Measurements from ENCODE around the gene CTSZ. TPM values are rescaled to one million over a fixed set of nuclear protein-coding genes. Genes with fewer than 3 reads are reported as not detected.

Gene CTSZ
- total and polyA plus RNA-seq, 10 of the 15 experiments (the other 5 are each of a cell fraction or from before 2014, with no cell fraction given): 6.0 to 301 (median 154) TPM

GRCh38 chr20:59040667-59041066 lies 33.6 kb upstream of the CTSZ start:
- H2AFZ ChIP-seq (ENCODE audit: control insufficient read depth, low read depth, low read length): no peak overlapping the region
- peak overlapping the region; percentile 89 for H3K4me3 ChIP-seq
- H4K20me1 ChIP-seq (ENCODE audit: control insufficient read depth, insufficient read depth): no peaks in the 10 kb centered on the region; the same call in 1 of the 2 replicates

More at GRCh38 chr20:59040667-59041066, 33.6 kb upstream of the CTSZ start:
- Histone ChIP-seq H3K36me3 (ENCODE audit: control insufficient read depth in 2 of 2, insufficient read depth in 2 of 2, low read length in 1 of 2) (peaks cover 6 to 25% of the 10 kb centered on the region in 2 experiments), H3K27me3 (replicated peaks in 1 of 2; ENCODE audit: control insufficient read depth in 2 of 2, insufficient read depth in 2 of 2, low read length in 1 of 2) (no peaks in the 10 kb centered on the region), H3K79me2 (ENCODE audit: control insufficient read depth, insufficient read depth, low read length) (peaks cover 66% of the 10 kb centered on the region), H3K9me3 (replicated peaks; ENCODE audit: control insufficient read depth, insufficient read depth, low read length) (no peaks in the 10 kb centered on the region), H3K9ac (ENCODE audit: control insufficient read depth, insufficient read depth, low read length) (no peak overlapping the region; the same call in 1 of the 2 replicates), H3K27ac (ENCODE audit: control insufficient read depth, insufficient read depth) (peak overlapping the region; percentile 34), H3K4me2 (ENCODE audit: control insufficient read depth, insufficient read depth) (peak overlapping the region; percentile 91), H3K4me1 (ENCODE audit: control insufficient read depth, insufficient read depth, low read length) (peaks cover 13% of the 10 kb centered on the region)
- WGBS (ENCODE audit: insufficient coverage, insufficient replicate concordance, low lambda C conversion rate, missing lambda C conversion rate): 72% methylated on average over 5 of the region's 5 CpGs
- RAD21 ChIA-PET (ENCODE audit: unreplicated experiment): interaction anchor here (1.0 to 1.6 kb wide), 3 partner anchors 9 to 171 kb away, joined by 3 to 4 read pairs (median 3); partner anchors contain the start of gene ATP5F1E
- TF ChIP-seq RELB (IDR thresholded peaks at IDR 0.05; ENCODE audit: low read depth): no peak
- DNase-seq (ENCODE audit: low read depth, low spot score): no peak
- intact Hi-C loops (cut with micrococcal nuclease; ENCODE audit: unreplicated experiment): no loop called here
- POLR2A ChIA-PET: interaction anchor here (0.5 to 4.3 kb wide), 4 partner anchors 9 to 133 kb away, joined by 3 to 40 read pairs (median 8); partner anchors contain the start of gene ATP5F1E
- BruUV-seq (replicated peaks): no TSS peak
- no peak for FAIRE-seq
- SMC1A ChIA-PET (ENCODE audit: uncharacterized antibody, unreplicated experiment): interaction anchor here (1.0 to 2.9 kb wide), 7 partner anchors 9 to 384 kb away, joined by 3 to 12 read pairs (median 7); partner anchors contain the start of genes ATP5F1E and NELFCD
- in situ Hi-C loops (cut with MboI): loop anchor here (10.0 kb wide), 1 partner anchor 386 kb away; the partner anchor contains the start of gene STX16
- CTCF ChIA-PET: interaction anchor here (1.3 to 1.7 kb wide), 3 partner anchors 62 to 170 kb away, joined by 3 to 8 read pairs (median 5); no protein-coding TSS in a partner anchor
- no peak for ATAC-seq

Measured in GM12878 (cell line).